Esophagus muscularis mucosa (tissue), 4 donors: ENCODE results near the gene MBTPS1. TPM values are rescaled to one million over a fixed set of nuclear protein-coding genes. Genes with fewer than 3 reads are reported as not detected.

Source experiments
- DNase-seq: peaks from one replicate; pipeline ENCODE4 v3.0.0-alpha.2; 2017; ENCODE audit errors: extremely low spot score
- H3K27ac ChIP-seq, 4 donors: fragments of 200-600 bp; sonication (generic); replicated peaks in 1 of 4; 1 replicate in 3 of 4; 2 replicates in 1 of 4; pipeline ENCODE4 v1.5.1; 2016 to 2019; ENCODE audit warnings: mild to moderate bottlenecking in 1 of 4
- H3K27me3 ChIP-seq, 4 donors: fragments of 200-600 bp; sonication (generic); one replicate each; pipeline versions ENCODE4 v1.5.1 to v1.6.0; 2016 to 2019
- H3K36me3 ChIP-seq, 4 donors: fragments of 200-600 bp; sonication (generic); one replicate each; pipeline ENCODE4 v1.5.1; 2016 to 2019
- H3K4me1 ChIP-seq, 4 donors: fragments of 200-600 bp; sonication (generic); one replicate each; pipeline ENCODE4 v1.5.1; 2016 to 2019
- H3K4me3 ChIP-seq, 4 donors: fragments of 200-600 bp; sonication (generic); 1 replicate in 2 of 4; 2 replicates in 2 of 4; pipeline ENCODE4 v1.5.1; 2016 to 2019; ENCODE audit warnings: mild to moderate bottlenecking in 4 of 4, moderate library complexity in 1 of 4
- H3K9me3 ChIP-seq, 4 donors: fragments of 200-600 bp; sonication (generic); 1 replicate in 3 of 4; 2 replicates in 1 of 4; pipeline ENCODE4 v1.5.1; 2016 to 2019
- CTCF ChIP-seq, 3 experiments: fragments of 200-600 bp in 2 of 3; fragments of 450-650 bp in 1 of 3; sonication (generic) in 2 of 3; IDR thresholded peaks; one replicate each; pipeline ENCODE4 v1.5.1; 2017 to 2019; ENCODE audit warnings: antibody characterized with exemption in 3 of 3, mild to moderate bottlenecking in 2 of 3, moderate library complexity in 1 of 3
- EP300 ChIP-seq: sonication (generic); formaldehyde crosslinking; IDR thresholded peaks from one replicate; pipeline ENCODE4 v1.6.1; 2017; ENCODE audit warnings: antibody characterized with exemption
- POLR2A ChIP-seq: fragments of 450-650 bp; IDR thresholded peaks from one replicate; pipeline ENCODE4 v1.6.1; 2017; ENCODE audit warnings: antibody characterized with exemption, moderate library complexity, mild to moderate bottlenecking, low read depth
- POLR2AphosphoS5 ChIP-seq, 2 donors: sonication (generic); formaldehyde crosslinking; IDR thresholded peaks; one replicate each; pipeline ENCODE4 v1.6.1; 2017; ENCODE audit warnings: antibody characterized with exemption in 2 of 2
- WGBS: methylation state at CpG from one replicate; pipeline ENCODE4 v1.1.5; 2018; 5-methylcytosine and 5-hydroxymethylcytosine counted together
- intact Hi-C: fragments of 100-400 bp; cut with DNase I; formaldehyde crosslinking; loops from one replicate; pipeline ENCODE4 v1.15.1; 2023
- total RNA-seq, 4 donors: library from RNA; depleted of rRNA; stranded (reverse); fragments of >200 nt; gene quantifications; one replicate each; pipeline versions ENCODE4 v1.1.0 to v1.2.1, GENCODE V29; 2016

Gene MBTPS1
- total RNA-seq, 4 donors from 2014 or later: 72.4 to 86.6 (median 82.6) TPM

GRCh38 chr16:84020353-84020752, 96.4 kb downstream of the MBTPS1 start:
- 91% methylated on average over 9 of the region's 9 CpGs for WGBS

GRCh38 chr16:84018710-84019109, 98.0 kb downstream of the MBTPS1 start:
- H3K4me1 ChIP-seq: peaks cover 0 to 7% (median 0%) of the 10 kb centered on the region in 4 donors
- H3K36me3 ChIP-seq: no peaks in the 10 kb centered on the region
- TF ChIP-seq EP300 (no peak), POLR2AphosphoS5 (IDR thresholded peaks at IDR 0.05) (no peak), POLR2A (no peak), CTCF (IDR thresholded peaks at IDR 0.05) (no peak)
- no peak overlapping the region for H3K4me3 ChIP-seq
- peaks cover 0 to 20% (median 11%) of the 10 kb centered on the region in 4 donors for H3K9me3 ChIP-seq
- H3K27me3 ChIP-seq: peaks cover 0 to 12% (median 0%) of the 10 kb centered on the region in 4 donors
- H3K27ac ChIP-seq: no peak overlapping the region
- intact Hi-C loops: no loop called here
- no peak for DNase-seq
- 83% methylated on average over 4 of the region's 4 CpGs for WGBS

More at GRCh38 chr16:84020353-84020752, 96.4 kb downstream of the MBTPS1 start:
- no peaks in the 10 kb centered on the region for H3K4me1 ChIP-seq
- no peak overlapping the region for H3K4me3 ChIP-seq
- H3K27me3 ChIP-seq: peaks cover 0 to 4% (median 0%) of the 10 kb centered on the region in 4 donors
- intact Hi-C loops: no loop called here
- H3K9me3 ChIP-seq: peaks cover 0 to 20% (median 11%) of the 10 kb centered on the region in 4 donors
- DNase-seq: no peak
- no peak for TF ChIP-seq POLR2A
- H3K27ac ChIP-seq: no peak overlapping the region
- no peaks in the 10 kb centered on the region for H3K36me3 ChIP-seq

- no peak overlapping the region for H3K27ac ChIP-seq
- peaks cover 0 to 12% (median 5%) of the 10 kb centered on the region in 4 donors for H3K9me3 ChIP-seq
- DNase-seq: no peak
- H3K4me3 ChIP-seq: no peak overlapping the region
- H3K36me3 ChIP-seq: no peaks in the 10 kb centered on the region
- intact Hi-C loops: no loop called here
- WGBS: 92% methylated on average over 10 of the region's 12 CpGs
- TF ChIP-seq POLR2AphosphoS5 (IDR thresholded peaks at IDR 0.05) (no peak), POLR2A (no peak)
- H3K4me1 ChIP-seq: peaks cover 0 to 7% (median 0%) of the 10 kb centered on the region in 4 donors
- H3K27me3 ChIP-seq: peaks cover 0 to 12% (median 0%) of the 10 kb centered on the region in 4 donors
These were observed 100.3 kb downstream of the MBTPS1 start for GRCh38 chr16:84016477-84016876.

- no peaks in the 10 kb centered on the region for H3K36me3 ChIP-seq
- peaks cover 0 to 7% (median 0%) of the 10 kb centered on the region in 4 donors for H3K4me1 ChIP-seq
- DNase-seq: no peak
- intact Hi-C loops: no loop called here
- TF ChIP-seq EP300 (no peak), CTCF (IDR thresholded peaks at IDR 0.05) (no peak), POLR2AphosphoS5 (IDR thresholded peaks at IDR 0.05) (no peak), POLR2A (no peak)
- WGBS: 77% methylated on average over 12 of the region's 12 CpGs
- H3K27me3 ChIP-seq: peaks cover 0 to 12% (median 0%) of the 10 kb centered on the region in 4 donors
- H3K9me3 ChIP-seq: peaks cover 0 to 8% (median 2%) of the 10 kb centered on the region in 4 donors
- H3K27ac ChIP-seq: no peak overlapping the region
- H3K4me3 ChIP-seq: no peak overlapping the region
These were observed 101.3 kb downstream of the MBTPS1 start for GRCh38 chr16:84015399-84015798.

GRCh38 chr16:84014570-84015327, 102.0 kb downstream of the MBTPS1 start:
- WGBS: 76% methylated on average over 14 of the region's 14 CpGs
- DNase-seq: no peak
- TF ChIP-seq EP300 (no peak), POLR2AphosphoS5 (IDR thresholded peaks at IDR 0.05) (no peak), POLR2A (no peak), CTCF (IDR thresholded peaks at IDR 0.05) (no peak)

More at GRCh38 chr16:84014570-84015327, 102.0 kb downstream of the MBTPS1 start:
- Histone ChIP-seq H3K4me1 (peaks cover 0 to 7% (median 0%) of the 10 kb centered on the region in 4 donors), H3K9me3 (peaks cover 0 to 8% (median 2%) of the 10 kb centered on the region in 4 donors), H3K27ac (no peak overlapping the region), H3K4me3 (no peak overlapping the region), H3K27me3 (peaks cover 0 to 13% (median 0%) of the 10 kb centered on the region in 4 donors), H3K36me3 (no peaks in the 10 kb centered on the region)
- intact Hi-C loops: no loop called here
